ENCODE measurements around the gene PASD1.

The PASD1 gene

GRCh38 chrX:151723156-151723760 is 159.8 kb downstream of the PASD1 start:
- H3K4me3 ChIP-seq (ENCODE audit: severe bottlenecking): no peak overlapping the region
- ATAC-seq (ENCODE audit: low read depth) (no peak), DNase-seq (ENCODE audit: low spot score) (no peak)
- H3K27ac ChIP-seq (ENCODE audit: poor library complexity, severe bottlenecking): no peak overlapping the region
- no peak for TF ChIP-seq CTCF (IDR thresholded peaks at IDR 0.05; ENCODE audit: poor library complexity, severe bottlenecking)
- no peaks in the 10 kb centered on the region for H3K9me3 ChIP-seq (ENCODE audit: severe bottlenecking)
- H3K36me3 ChIP-seq (ENCODE audit: low read depth): no peaks in the 10 kb centered on the region
- H3K27me3 ChIP-seq (ENCODE audit: insufficient read depth, poor library complexity, severe bottlenecking): no peaks in the 10 kb centered on the region
- no peaks in the 10 kb centered on the region for H3K4me1 ChIP-seq (ENCODE audit: insufficient read depth, poor library complexity, severe bottlenecking)

GRCh38 chrX:151724563-151725337 is 161.3 kb downstream of the PASD1 start:
- H3K27ac ChIP-seq (ENCODE audit: poor library complexity, severe bottlenecking): no peak overlapping the region
- TF ChIP-seq CTCF (IDR thresholded peaks at IDR 0.05; ENCODE audit: poor library complexity, severe bottlenecking): no peak
- no peaks in the 10 kb centered on the region for H3K36me3 ChIP-seq (ENCODE audit: low read depth)
- no peak overlapping the region for H3K4me3 ChIP-seq (ENCODE audit: severe bottlenecking)
- H3K9me3 ChIP-seq (ENCODE audit: severe bottlenecking): no peaks in the 10 kb centered on the region
- no peak for DNase-seq (ENCODE audit: low spot score)
- no peak for ATAC-seq (ENCODE audit: low read depth)
- no peaks in the 10 kb centered on the region for H3K27me3 ChIP-seq (ENCODE audit: insufficient read depth, poor library complexity, severe bottlenecking)
- no peaks in the 10 kb centered on the region for H3K4me1 ChIP-seq (ENCODE audit: insufficient read depth, poor library complexity, severe bottlenecking)

GRCh38 chrX:151725338-151725614 is 161.8 kb downstream of the PASD1 start:
- DNase-seq (ENCODE audit: low spot score): no peak

More at GRCh38 chrX:151725338-151725614, 161.8 kb downstream of the PASD1 start:
- no peaks in the 10 kb centered on the region for H3K9me3 ChIP-seq (ENCODE audit: severe bottlenecking)
- TF ChIP-seq CTCF (IDR thresholded peaks at IDR 0.05; ENCODE audit: poor library complexity, severe bottlenecking): no peak
- no peak for ATAC-seq (ENCODE audit: low read depth)
- no peaks in the 10 kb centered on the region for H3K36me3 ChIP-seq (ENCODE audit: low read depth)
- H3K27me3 ChIP-seq (ENCODE audit: insufficient read depth, poor library complexity, severe bottlenecking): no peaks in the 10 kb centered on the region
- no peak overlapping the region for H3K27ac ChIP-seq (ENCODE audit: poor library complexity, severe bottlenecking)
- no peaks in the 10 kb centered on the region for H3K4me1 ChIP-seq (ENCODE audit: insufficient read depth, poor library complexity, severe bottlenecking)
- H3K4me3 ChIP-seq (ENCODE audit: severe bottlenecking): no peak overlapping the region
